ENCODE results near the gene FAM135A. TPM values are rescaled to one million over a fixed set of nuclear protein-coding genes. Genes with fewer than 3 reads are reported as not detected.

The FAM135A gene
- total RNA-seq, 1 experiment from 2014 or later: 20.4 TPM

- H3K4me3 Mint-ChIP-seq (ENCODE audit: unreplicated experiment): no peak overlapping the region
- no peaks in the 10 kb centered on the region for H3K27me3 Mint-ChIP-seq (ENCODE audit: insufficient read depth, unreplicated experiment)
- no peak for TF ChIP-seq CTCF (IDR thresholded peaks at IDR 0.05; ENCODE audit: unreplicated experiment)
- H3K4me1 Mint-ChIP-seq (ENCODE audit: insufficient read depth, unreplicated experiment): peaks cover 2% of the 10 kb centered on the region
- no peaks in the 10 kb centered on the region for H3K9me3 Mint-ChIP-seq (ENCODE audit: unreplicated experiment)
- intact Hi-C loops (cut with micrococcal nuclease): no loop called here
- ChIA-PET CTCF (interaction anchor here (0.7 to 2.4 kb wide), 2 partner anchors 12 to 163 kb away, joined by 4 to 12 read pairs; no protein-coding TSS in a partner anchor), POLR2A (interaction anchor here (1.0 kb wide), 1 partner anchor 17 kb away, joined by 3 read pairs; no protein-coding TSS in a partner anchor)
- H3K27ac Mint-ChIP-seq (ENCODE audit: low read depth, unreplicated experiment): no peak overlapping the region
- no peak for DNase-seq (ENCODE audit: unreplicated experiment)
- BruUV-seq (replicated peaks): no TSS peak
- H3K36me3 Mint-ChIP-seq (ENCODE audit: insufficient read depth, unreplicated experiment): no peaks in the 10 kb centered on the region
These were observed 32.4 kb upstream of the FAM135A start for GRCh38 chr6:70380771-70381416.

- DNase-seq (ENCODE audit: unreplicated experiment): no peak
- no peak for TF ChIP-seq CTCF (IDR thresholded peaks at IDR 0.05; ENCODE audit: unreplicated experiment)
- no TSS peak for BruUV-seq (replicated peaks)
- Mint-ChIP-seq H3K4me3 (ENCODE audit: unreplicated experiment) (no peak overlapping the region), H3K36me3 (ENCODE audit: insufficient read depth, unreplicated experiment) (no peaks in the 10 kb centered on the region), H3K27ac (ENCODE audit: low read depth, unreplicated experiment) (no peak overlapping the region), H3K27me3 (ENCODE audit: insufficient read depth, unreplicated experiment) (no peaks in the 10 kb centered on the region), H3K4me1 (ENCODE audit: insufficient read depth, unreplicated experiment) (no peaks in the 10 kb centered on the region), H3K9me3 (ENCODE audit: unreplicated experiment) (no peaks in the 10 kb centered on the region)
- ChIA-PET CTCF (interaction anchor here (0.6 to 1.9 kb wide), 3 partner anchors 10 to 1472 kb away, joined by 3 to 5 read pairs (median 5); no protein-coding TSS in a partner anchor), POLR2A (interaction anchor here (1.0 kb wide), 1 partner anchor 16 kb away, joined by 3 read pairs; no protein-coding TSS in a partner anchor)
- intact Hi-C loops (cut with micrococcal nuclease): no loop called here
These were observed 31.9 kb upstream of the FAM135A start for GRCh38 chr6:70381417-70381782.

- DNase-seq (ENCODE audit: unreplicated experiment): peak; percentile 76
- no peaks in the 10 kb centered on the region for H3K27me3 Mint-ChIP-seq (ENCODE audit: insufficient read depth, unreplicated experiment)
These were observed 27.4 kb upstream of the FAM135A start for GRCh38 chr6:70385901-70386300.

More at GRCh38 chr6:70385901-70386300, 27.4 kb upstream of the FAM135A start:
- no peak overlapping the region for H3K27ac Mint-ChIP-seq (ENCODE audit: low read depth, unreplicated experiment)
- intact Hi-C loops (cut with micrococcal nuclease): no loop called here
- no peaks in the 10 kb centered on the region for H3K9me3 Mint-ChIP-seq (ENCODE audit: unreplicated experiment)
- H3K4me3 Mint-ChIP-seq (ENCODE audit: unreplicated experiment): no peak overlapping the region
- TF ChIP-seq CTCF (IDR thresholded peaks at IDR 0.05; ENCODE audit: unreplicated experiment): no peak
- BruUV-seq (replicated peaks): no TSS peak
- POLR2A ChIA-PET: interaction anchor here (1.3 kb wide), 1 partner anchor 10 kb away, joined by 3 read pairs; no protein-coding TSS in a partner anchor
- H3K4me1 Mint-ChIP-seq (ENCODE audit: insufficient read depth, unreplicated experiment): no peaks in the 10 kb centered on the region
- CTCF ChIA-PET: interaction anchor here (0.6 kb wide), 1 partner anchor 15 kb away, joined by 3 read pairs; no protein-coding TSS in a partner anchor
- no peaks in the 10 kb centered on the region for H3K36me3 Mint-ChIP-seq (ENCODE audit: insufficient read depth, unreplicated experiment)

Measured in MCF 10A (cell line).